ENCODE measurements around the gene DBT. TPM values are rescaled to one million over a fixed set of nuclear protein-coding genes. Genes with fewer than 3 reads are reported as not detected.

The DBT gene
- total and polyA plus RNA-seq, 2 of the 13 experiments (the other 11 are each of a cell fraction or from before 2014, with no cell fraction given) = 3.3 to 10.2 TPM

DNA sequence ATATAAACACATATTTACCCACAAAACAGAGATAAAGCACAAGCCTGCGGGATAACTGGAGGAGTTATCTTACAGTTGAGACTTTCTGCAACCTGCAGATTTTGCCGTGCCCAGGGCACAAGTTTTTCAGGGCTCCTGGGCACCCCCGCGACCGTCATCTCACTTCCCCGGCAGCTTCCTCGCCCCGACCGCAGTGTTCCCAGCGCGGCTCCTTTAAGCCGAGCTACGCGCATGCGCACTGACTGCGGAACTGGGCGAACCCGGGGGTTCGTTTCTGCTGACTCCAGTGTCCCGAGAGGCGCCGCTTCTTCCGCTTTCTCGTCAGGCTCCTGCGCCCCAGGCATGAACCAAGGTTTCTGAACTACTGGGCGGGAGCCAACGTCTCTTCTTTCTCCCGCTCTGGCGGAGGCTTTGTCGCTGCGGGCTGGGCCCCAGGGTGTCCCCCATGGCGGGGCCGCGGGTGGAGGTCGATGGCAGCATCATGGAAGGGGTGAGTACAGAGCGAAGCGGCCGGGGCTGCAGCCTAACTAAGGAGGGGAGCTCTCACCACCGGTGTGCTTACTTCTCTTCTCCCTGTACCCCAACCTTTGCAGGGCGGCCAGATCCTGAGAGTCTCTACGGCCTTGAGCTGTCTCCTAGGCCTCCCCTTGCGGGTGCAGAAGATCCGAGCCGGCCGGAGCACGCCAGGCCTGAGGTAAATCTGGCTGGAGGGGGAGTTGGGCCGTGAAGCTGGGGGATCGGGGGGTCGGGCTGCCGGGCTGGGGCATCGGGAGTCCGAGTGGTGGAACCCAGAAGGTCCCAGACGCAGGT, 16.5 kb upstream of the DBT start, which contains the start of gene RTCA (continued):
- TF ChIP-seq, protein P1, sequence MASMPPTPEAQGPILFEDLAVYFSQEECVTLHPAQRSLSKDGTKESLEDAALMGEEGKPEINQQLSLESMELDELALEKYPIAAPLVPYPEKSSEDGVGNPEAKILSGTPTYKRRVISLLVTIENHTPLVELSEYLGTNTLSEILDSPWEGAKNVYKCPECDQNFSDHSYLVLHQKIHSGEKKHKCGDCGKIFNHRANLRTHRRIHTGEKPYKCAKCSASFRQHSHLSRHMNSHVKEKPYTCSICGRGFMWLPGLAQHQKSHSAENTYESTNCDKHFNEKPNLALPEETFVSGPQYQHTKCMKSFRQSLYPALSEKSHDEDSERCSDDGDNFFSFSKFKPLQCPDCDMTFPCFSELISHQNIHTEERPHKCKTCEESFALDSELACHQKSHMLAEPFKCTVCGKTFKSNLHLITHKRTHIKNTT (CRISPR knock-in tag; IDR thresholded peaks at IDR 0.05) = no peak
- TF ChIP-seq GABPA (IDR thresholded peaks at IDR 0.05; ENCODE audit: low read depth, low read length) (peak; percentile 40; the same call in 1 of the 2 replicates), GABPA (CRISPR knock-in tag; IDR thresholded peaks at IDR 0.05; ENCODE audit: low read depth) (peak; percentile 82), SMAD9 (CRISPR knock-in tag; IDR thresholded peaks at IDR 0.05) (no peak), RFX3 (CRISPR knock-in tag; IDR thresholded peaks at IDR 0.05) (no peak), ZSCAN25 (CRISPR knock-in tag; IDR thresholded peaks at IDR 0.05) (peak; percentile 64), TOPORS (CRISPR knock-in tag; IDR thresholded peaks at IDR 0.05) (no peak; the same call in 1 of the 2 replicates), GLI4 (CRISPR knock-in tag; IDR thresholded peaks at IDR 0.05; ENCODE audit: borderline replicate concordance) (peak; percentile 21; the same call in 1 of the 2 replicates), RXRA (CRISPR knock-in tag; IDR thresholded peaks at IDR 0.05) (0 out of 2 replicates have a peak, but pooled peaks have one; percentile 33), TEAD2 (CRISPR knock-in tag; IDR thresholded peaks at IDR 0.05) (no peak), ZNF432 (CRISPR knock-in tag; IDR thresholded peaks at IDR 0.05; ENCODE audit: borderline replicate concordance) (no peak), HOXA7 (CRISPR knock-in tag; IDR thresholded peaks at IDR 0.05) (no peak), THAP11 (CRISPR knock-in tag; IDR thresholded peaks at IDR 0.05) (peak; percentile 72)
- TF ChIP-seq, protein P2, sequence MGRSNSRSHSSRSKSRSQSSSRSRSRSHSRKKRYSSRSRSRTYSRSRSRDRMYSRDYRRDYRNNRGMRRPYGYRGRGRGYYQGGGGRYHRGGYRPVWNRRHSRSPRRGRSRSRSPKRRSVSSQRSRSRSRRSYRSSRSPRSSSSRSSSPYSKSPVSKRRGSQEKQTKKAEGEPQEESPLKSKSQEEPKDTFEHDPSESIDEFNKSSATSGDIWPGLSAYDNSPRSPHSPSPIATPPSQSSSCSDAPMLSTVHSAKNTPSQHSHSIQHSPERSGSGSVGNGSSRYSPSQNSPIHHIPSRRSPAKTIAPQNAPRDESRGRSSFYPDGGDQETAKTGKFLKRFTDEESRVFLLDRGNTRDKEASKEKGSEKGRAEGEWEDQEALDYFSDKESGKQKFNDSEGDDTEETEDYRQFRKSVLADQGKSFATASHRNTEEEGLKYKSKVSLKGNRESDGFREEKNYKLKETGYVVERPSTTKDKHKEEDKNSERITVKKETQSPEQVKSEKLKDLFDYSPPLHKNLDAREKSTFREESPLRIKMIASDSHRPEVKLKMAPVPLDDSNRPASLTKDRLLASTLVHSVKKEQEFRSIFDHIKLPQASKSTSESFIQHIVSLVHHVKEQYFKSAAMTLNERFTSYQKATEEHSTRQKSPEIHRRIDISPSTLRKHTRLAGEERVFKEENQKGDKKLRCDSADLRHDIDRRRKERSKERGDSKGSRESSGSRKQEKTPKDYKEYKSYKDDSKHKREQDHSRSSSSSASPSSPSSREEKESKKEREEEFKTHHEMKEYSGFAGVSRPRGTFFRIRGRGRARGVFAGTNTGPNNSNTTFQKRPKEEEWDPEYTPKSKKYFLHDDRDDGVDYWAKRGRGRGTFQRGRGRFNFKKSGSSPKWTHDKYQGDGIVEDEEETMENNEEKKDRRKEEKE (IDR thresholded peaks at IDR 0.05) = no peak
- TF ChIP-seq, protein P3, sequence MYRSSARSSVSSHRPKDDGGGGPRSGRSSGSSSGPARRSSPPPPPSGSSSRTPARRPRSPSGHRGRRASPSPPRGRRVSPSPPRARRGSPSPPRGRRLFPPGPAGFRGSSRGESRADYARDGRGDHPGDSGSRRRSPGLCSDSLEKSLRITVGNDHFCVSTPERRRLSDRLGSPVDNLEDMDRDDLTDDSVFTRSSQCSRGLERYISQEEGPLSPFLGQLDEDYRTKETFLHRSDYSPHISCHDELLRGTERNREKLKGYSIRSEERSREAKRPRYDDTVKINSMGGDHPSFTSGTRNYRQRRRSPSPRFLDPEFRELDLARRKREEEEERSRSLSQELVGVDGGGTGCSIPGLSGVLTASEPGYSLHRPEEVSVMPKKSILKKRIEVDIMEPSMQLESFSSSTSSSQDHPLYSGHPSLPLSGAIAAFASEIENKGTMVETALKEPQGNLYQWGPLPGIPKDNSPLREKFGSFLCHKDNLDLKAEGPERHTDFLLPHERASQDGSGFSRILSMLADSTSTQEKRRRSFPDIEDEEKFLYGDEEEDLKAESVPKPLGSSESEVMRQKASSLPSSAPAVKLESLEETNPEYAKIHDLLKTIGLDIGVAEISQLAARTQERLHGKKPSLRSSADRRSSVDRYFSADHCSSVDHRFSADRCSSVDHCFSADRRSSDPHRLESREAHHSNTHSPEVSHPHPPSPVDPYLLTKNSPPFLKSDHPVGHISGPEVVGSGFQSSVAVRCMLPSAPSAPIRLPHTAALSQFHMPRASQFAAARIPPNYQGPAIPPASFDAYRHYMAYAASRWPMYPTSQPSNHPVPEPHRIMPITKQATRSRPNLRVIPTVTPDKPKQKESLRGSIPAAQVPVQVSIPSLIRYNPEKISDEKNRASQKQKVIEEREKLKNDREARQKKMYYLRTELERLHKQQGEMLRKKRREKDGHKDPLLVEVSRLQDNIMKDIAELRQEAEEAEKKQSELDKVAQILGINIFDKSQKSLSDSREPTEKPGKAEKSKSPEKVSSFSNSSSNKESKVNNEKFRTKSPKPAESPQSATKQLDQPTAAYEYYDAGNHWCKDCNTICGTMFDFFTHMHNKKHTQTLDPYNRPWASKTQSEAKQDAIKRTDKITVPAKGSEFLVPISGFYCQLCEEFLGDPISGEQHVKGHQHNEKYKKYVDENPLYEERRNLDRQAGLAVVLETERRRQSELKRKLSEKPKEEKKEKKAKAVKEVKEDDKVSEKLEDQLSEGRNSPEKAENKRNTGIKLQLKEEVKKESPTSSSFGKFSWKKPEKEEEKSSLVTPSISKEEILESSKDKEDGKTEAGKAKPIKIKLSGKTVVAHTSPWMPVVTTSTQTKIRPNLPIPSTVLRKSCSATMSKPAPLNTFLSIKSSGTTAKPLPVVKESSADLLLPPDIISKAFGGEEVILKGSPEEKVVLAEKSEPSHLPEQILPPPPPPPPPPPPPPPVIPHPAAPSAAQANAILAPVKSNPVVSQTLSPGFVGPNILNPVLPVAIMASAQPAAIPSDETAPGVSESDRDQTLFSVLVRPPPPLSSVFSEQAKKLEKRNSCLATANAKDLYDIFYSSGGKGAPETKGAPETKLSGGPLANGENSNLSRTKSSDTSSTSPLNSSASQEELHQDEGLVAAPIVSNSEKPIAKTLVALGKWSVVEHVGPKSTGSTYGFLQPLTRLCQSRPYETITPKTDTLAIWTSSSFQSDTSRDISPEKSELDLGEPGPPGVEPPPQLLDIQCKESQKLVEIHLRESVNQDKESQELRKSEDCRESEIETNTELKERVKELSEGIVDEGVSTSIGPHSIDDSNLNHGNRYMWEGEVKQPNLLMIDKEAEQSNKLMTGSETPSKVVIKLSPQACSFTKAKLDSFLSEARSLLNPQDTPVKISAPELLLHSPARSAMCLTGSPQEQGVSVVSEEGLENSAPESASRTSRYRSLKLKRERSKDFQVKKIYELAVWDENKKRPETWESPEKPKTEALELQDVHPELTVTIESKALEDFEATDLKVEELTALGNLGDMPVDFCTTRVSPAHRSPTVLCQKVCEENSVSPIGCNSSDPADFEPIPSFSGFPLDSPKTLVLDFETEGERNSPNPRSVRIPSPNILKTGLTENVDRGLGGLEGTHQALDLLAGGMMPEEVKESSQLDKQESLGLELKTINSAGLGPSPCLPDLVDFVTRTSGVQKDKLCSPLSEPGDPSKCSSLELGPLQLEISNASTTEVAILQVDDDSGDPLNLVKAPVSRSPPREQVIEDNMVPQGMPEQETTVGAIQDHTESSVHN (CRISPR knock-in tag; IDR thresholded peaks at IDR 0.05) = no peak
